Adrenal gland (tissue), 12 donors: ENCODE data around the gene KCNJ6. TPM values are rescaled to one million over a fixed set of nuclear protein-coding genes. Genes with fewer than 3 reads are reported as not detected.

ENCODE experiments used
- DNase-seq, 7 donors: peaks; one replicate each; pipeline ENCODE4 v3.0.0-alpha.2; 2019 to 2020
- H3K27ac ChIP-seq, 5 donors: fragments of 200-600 bp; sonication (generic) in 4 of 5; 1 replicate in 3 of 5; 2 replicates in 2 of 5; pipeline versions ENCODE4 v1.5.1 to v1.8.0; 2016 to 2020; ENCODE audit warnings: mild to moderate bottlenecking in 1 of 5
- H3K27me3 ChIP-seq: fragments of 200-600 bp; 2 replicates; pipeline ENCODE4 v1.8.0; 2021
- H3K36me3 ChIP-seq, 2 donors: fragments of 200-600 bp; replicated peaks in 1 of 2; 1 replicate in 1 of 2; 2 replicates in 1 of 2; pipeline versions ENCODE4 v1.5.1 to v1.8.0; 2018 to 2022
- H3K4me1 ChIP-seq, 2 donors: fragments of 200-600 bp; replicated peaks in 1 of 2; 1 replicate in 1 of 2; 2 replicates in 1 of 2; pipeline versions ENCODE4 v1.5.1 to v1.8.0; 2018 to 2021
- H3K4me3 ChIP-seq, 4 donors: fragments of 200-600 bp; sonication (generic) in 3 of 4; one replicate each; pipeline ENCODE4 v1.5.1; 2016 to 2018
- H3K9me3 ChIP-seq, 3 donors: fragments of 200-600 bp; sonication (generic) in 1 of 3; replicated peaks in 1 of 3; 1 replicate in 2 of 3; 2 replicates in 1 of 3; pipeline versions ENCODE4 v1.5.1 to v1.8.0; 2016 to 2021
- POLR2A ChIP-seq, 2 donors: fragments of 450-650 bp; IDR thresholded peaks; one replicate each; pipeline ENCODE4 v1.6.1; 2017; ENCODE audit warnings: antibody characterized with exemption in 2 of 2, mild to moderate bottlenecking in 2 of 2, moderate library complexity in 1 of 2
- WGBS, 4 donors: extraction: QIAGEN DNeasy Blood & Tissue Kit in 2 of 4; methylation state at CpG; one replicate each; pipeline versions ENCODE4 v1.1.5 to v1.1.7; 2013 to 2017; 5-methylcytosine and 5-hydroxymethylcytosine counted together
- intact Hi-C, 2 donors: fragments of 100-400 bp; cut with DNase I; formaldehyde crosslinking; loops; one replicate each; pipeline versions ENCODE4 v1.14.1 to v1.15.0; 2022 to 2023
- polyA plus RNA-seq, 3 donors: library from polyadenylated mRNA; stranded (reverse); fragments of 200-250 nt in 2 of 3; fragments of 350-450 nt in 1 of 3; fragmentation: Illumina TruSeq in 1 of 3; extraction: RNeasy Lipid Tissue Mini Kit (QIAGEN cat#74804) in 1 of 3; gene quantifications; one replicate each; pipeline ENCODE4 v1.2.3, GENCODE V29; 2013 to 2014
- total RNA-seq, 9 donors: library from RNA; depleted of rRNA in 4 of 9; stranded (reverse); fragments of >200 nt in 4 of 9; fragments of 120-200 nt in 1 of 9; fragmentation: NEBNext Ultra II Directional in 1 of 9; extraction: Animal tissue kit (Norgen Biotek cat#: 25700) in 1 of 9; gene quantifications; one replicate each; pipeline versions ENCODE4 v1.1.0 to v1.2.4, GENCODE V29; 2013 to 2023
- TF ChIP-seq, protein P1 (sequence below), 6 experiments: fragments of 450-650 bp in 4 of 6; fragments of 200-600 bp in 2 of 6; sonication (generic) in 1 of 6; IDR thresholded peaks; 1 replicate in 5 of 6; 2 replicates in 1 of 6; pipeline versions ENCODE4 v1.5.1 to v1.8.0; 2016 to 2021; ENCODE audit warnings: antibody characterized with exemption in 6 of 6, mild to moderate bottlenecking in 2 of 6, moderate library complexity in 1 of 6
- donor health status: healthy with polysubstance abuse.
- donor health status: Bipolar disorder and iron deficiency.
- donor health status: DM: yes; HTN: yes; CAD: no.
- donor health status: DM: no; HTN: no; CAD: no.
- donor health status: DM: no; HTN: no; CAD: no.
- donor health status: DM: yes; HTN: yes; CAD: no.

KCNJ6 gene
- total and polyA plus RNA-seq, 12 donors = 0.03 to 0.60 (median 0.07) TPM; not detected in 4

DNA sequence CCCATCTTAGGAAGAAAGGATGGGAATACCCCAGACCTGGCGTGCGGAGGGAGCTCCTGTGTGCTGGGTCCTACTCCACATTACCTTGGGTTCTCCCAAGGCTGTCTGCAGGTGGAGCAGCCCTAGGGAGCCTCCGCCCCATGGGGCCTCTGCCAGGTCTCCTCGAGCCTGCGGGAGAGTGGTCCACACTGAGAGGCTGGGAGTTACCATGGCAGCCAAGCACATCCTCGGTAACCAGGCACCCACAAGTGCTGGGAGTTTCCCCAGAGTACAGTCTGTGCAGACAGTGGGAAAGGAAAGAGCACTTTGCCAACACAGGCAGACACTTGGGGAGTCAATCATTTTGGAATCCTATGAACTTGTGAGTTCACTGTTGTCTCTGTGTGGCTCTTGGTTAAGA, 300.3 kb downstream of the KCNJ6 start:
- H3K27ac ChIP-seq = no peak overlapping the region
- TF ChIP-seq, protein P1, sequence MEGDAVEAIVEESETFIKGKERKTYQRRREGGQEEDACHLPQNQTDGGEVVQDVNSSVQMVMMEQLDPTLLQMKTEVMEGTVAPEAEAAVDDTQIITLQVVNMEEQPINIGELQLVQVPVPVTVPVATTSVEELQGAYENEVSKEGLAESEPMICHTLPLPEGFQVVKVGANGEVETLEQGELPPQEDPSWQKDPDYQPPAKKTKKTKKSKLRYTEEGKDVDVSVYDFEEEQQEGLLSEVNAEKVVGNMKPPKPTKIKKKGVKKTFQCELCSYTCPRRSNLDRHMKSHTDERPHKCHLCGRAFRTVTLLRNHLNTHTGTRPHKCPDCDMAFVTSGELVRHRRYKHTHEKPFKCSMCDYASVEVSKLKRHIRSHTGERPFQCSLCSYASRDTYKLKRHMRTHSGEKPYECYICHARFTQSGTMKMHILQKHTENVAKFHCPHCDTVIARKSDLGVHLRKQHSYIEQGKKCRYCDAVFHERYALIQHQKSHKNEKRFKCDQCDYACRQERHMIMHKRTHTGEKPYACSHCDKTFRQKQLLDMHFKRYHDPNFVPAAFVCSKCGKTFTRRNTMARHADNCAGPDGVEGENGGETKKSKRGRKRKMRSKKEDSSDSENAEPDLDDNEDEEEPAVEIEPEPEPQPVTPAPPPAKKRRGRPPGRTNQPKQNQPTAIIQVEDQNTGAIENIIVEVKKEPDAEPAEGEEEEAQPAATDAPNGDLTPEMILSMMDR (IDR thresholded peaks at IDR 0.05) = no peak
- TF ChIP-seq POLR2A (IDR thresholded peaks at IDR 0.05) = no peak
- H3K9me3 ChIP-seq = no peaks in the 10 kb centered on the region
- no peaks in the 10 kb centered on the region for H3K36me3 ChIP-seq
- no peak for DNase-seq
- 82 to 86% (median 86%) methylated on average over 6 of the region's 6 CpGs; no CpG with 5 or more reads in 1 of the 4 donors for WGBS, 4 donors
- no peak overlapping the region for H3K4me3 ChIP-seq
- intact Hi-C loops = no loop called here
- no peaks in the 10 kb centered on the region for H3K27me3 ChIP-seq
- peaks cover 20 to 22% of the 10 kb centered on the region in 2 donors for H3K4me1 ChIP-seq

DNA sequence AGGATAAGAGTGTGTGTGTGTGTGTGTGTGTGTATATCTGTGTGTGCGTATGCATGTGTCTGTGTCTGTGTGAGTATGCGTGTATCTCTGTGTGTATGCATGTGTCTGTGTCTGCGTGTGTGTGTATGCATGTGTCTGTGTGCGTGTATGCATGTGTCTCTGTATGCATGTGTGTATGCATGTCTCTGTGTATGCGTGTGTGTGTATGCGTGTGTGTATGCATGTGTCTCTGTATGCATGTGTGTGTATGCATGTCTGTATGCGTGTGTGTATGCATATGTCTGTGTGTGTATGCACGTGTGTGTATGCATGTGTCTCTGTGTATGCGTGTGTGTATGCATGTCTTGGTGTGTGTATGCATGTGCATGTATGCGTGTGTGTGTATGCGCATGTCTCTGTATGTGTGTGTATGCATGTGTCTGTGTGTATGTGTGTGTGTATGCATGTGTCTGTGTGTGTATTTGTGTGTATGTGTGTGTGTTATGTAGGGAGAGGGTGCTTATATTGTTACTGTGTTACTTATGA, 301.8 kb downstream of the KCNJ6 start:
- no peak for TF ChIP-seq POLR2A (IDR thresholded peaks at IDR 0.05)
- TF ChIP-seq, protein P1 (IDR thresholded peaks at IDR 0.05) = no peak
- H3K4me1 ChIP-seq = peaks cover 6 to 7% of the 10 kb centered on the region in 2 donors
- intact Hi-C loops = no loop called here
- H3K27me3 ChIP-seq = no peaks in the 10 kb centered on the region
- H3K36me3 ChIP-seq = no peaks in the 10 kb centered on the region
- no peak for DNase-seq
- no peaks in the 10 kb centered on the region for H3K9me3 ChIP-seq
- no peak overlapping the region for H3K4me3 ChIP-seq
- 81 to 95% (median 86%) methylated on average over 10 to 11 of the region's 11 CpGs for WGBS, 4 donors
- H3K27ac ChIP-seq = no peak overlapping the region

DNA sequence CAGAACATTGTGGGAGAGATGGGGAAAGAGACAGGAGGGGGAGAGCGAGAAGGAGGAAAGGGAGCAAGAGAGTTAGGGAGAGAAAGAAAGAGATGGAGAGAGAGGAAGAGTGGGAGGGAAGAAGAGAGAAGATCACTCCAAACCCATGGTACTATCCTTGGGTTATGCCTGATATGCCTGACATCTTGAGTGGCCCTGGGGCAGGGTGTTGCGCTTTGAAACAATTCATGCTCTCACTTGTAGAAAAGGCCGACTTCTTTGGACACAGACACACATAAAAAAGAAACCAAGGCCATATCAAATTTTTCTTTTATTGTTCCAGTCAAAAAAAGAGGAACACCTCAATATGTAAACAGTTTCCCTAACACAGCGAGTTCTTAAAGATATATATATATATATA, 309.2 kb downstream of the KCNJ6 start:
- Histone ChIP-seq H3K4me3 (no peak overlapping the region), H3K36me3 (no peaks in the 10 kb centered on the region), H3K4me1 (no peaks in the 10 kb centered on the region), H3K27ac (no peak overlapping the region), H3K27me3 (no peaks in the 10 kb centered on the region), H3K9me3 (no peaks in the 10 kb centered on the region)
- no peak for DNase-seq
- 63 to 85% (median 69%) methylated on average over 4 of the region's 4 CpGs for WGBS, 4 donors
- TF ChIP-seq POLR2A (IDR thresholded peaks at IDR 0.05) = no peak
- TF ChIP-seq, protein P1 (IDR thresholded peaks at IDR 0.05) = no peak
- intact Hi-C loops = no loop called here

DNA sequence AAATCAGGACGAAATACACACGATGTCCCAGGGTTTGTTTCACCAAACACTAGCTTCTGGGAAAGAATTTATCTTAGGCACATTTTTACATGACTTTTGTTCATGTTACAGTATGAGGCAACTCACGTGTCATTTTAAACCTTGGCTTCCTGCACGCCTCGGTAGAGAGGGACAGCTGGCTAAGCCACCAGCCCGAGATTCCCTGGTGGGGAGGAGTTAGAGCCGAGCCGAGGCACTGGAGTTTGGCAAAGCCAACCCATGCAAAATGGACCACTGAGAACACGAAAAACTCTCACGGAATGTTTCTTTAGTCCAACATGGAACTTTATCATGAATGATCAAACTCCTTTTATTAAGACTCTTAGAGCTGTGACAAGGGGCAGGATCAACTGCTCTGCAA, 309.7 kb downstream of the KCNJ6 start:
- no peak for TF ChIP-seq POLR2A (IDR thresholded peaks at IDR 0.05)
- TF ChIP-seq, protein P1 (IDR thresholded peaks at IDR 0.05) = no peak
- no peak overlapping the region for H3K27ac ChIP-seq
- intact Hi-C loops = no loop called here
- no peaks in the 10 kb centered on the region for H3K27me3 ChIP-seq
- H3K9me3 ChIP-seq = no peaks in the 10 kb centered on the region
- H3K36me3 ChIP-seq = no peaks in the 10 kb centered on the region
- 84 to 89% (median 85%) methylated on average over 10 of the region's 10 CpGs for WGBS, 4 donors
- DNase-seq = no peak
- H3K4me3 ChIP-seq = no peak overlapping the region
- H3K4me1 ChIP-seq = no peaks in the 10 kb centered on the region
